B cell (primary cell): ENCODE data around the gene PIK3R3. TPM values are rescaled to one million over a fixed set of nuclear protein-coding genes. Genes with fewer than 3 reads are reported as not detected.

Experiments
- ATAC-seq: fragments of 200-7000 bp; cut with Tn5 transposase; one replicate; pipeline ENCODE4 v1.10.0; 2021; ENCODE audit warnings: low read depth, mild to moderate bottlenecking, moderate number of reproducible peaks, moderate library complexity
- CTCF ChIA-PET: fragments of 350-600 bp; sonication (Branson Sonifier 250); formaldehyde crosslinking; loops from one replicate; lab custom pipeline; 2021; ENCODE audit warnings: antibody characterized with exemption, inconsistent platforms; lab: Charles Lee
- POLR2A ChIA-PET: fragments of 350-600 bp; sonication (Branson Sonifier 250); formaldehyde crosslinking; loops from one replicate; lab custom pipeline; 2021; ENCODE audit warnings: antibody characterized with exemption; lab: Charles Lee
- DNase-seq: peaks from one replicate; pipeline ENCODE4 v3.0.0; 2013
- H2AFZ ChIP-seq: 2 replicates; pipeline ENCODE4 v1.6.1; 2012; ENCODE audit warnings: mild to moderate bottlenecking, low read depth, low read length; ENCODE audit not compliant: insufficient read depth, poor library complexity, severe bottlenecking
- H3K27ac ChIP-seq, 2 donors: 1 replicate in 1 of 2; 2 replicates in 1 of 2; pipeline ENCODE4 v1.5.1; 2012 to 2013; ENCODE audit warnings: low read length in 2 of 2, mild to moderate bottlenecking in 2 of 2, moderate library complexity in 1 of 2
- H3K27me3 ChIP-seq, 4 experiments: fragments of 200-600 bp in 1 of 4; sonication (generic) in 1 of 4; replicated peaks in 1 of 4; 1 replicate in 2 of 4; 2 replicates in 2 of 4; pipeline versions ENCODE4 v1.6.1 to v1.7.0; 2013 to 2016; ENCODE audit warnings: low read length in 3 of 4, mild to moderate bottlenecking in 2 of 4, mixed read lengths in 1 of 4, moderate library complexity in 1 of 4; ENCODE audit not compliant: insufficient read depth in 4 of 4, control insufficient read depth in 3 of 4; ENCODE audit errors: control extremely low read depth in 1 of 4
- H3K36me3 ChIP-seq, 2 experiments: replicated peaks in 1 of 2; 1 replicate in 1 of 2; 2 replicates in 1 of 2; pipeline versions ENCODE4 v1.6.1 to v1.7.1; 2013; ENCODE audit warnings: low read length in 1 of 2; ENCODE audit not compliant: insufficient read depth in 2 of 2, control insufficient read depth in 1 of 2; ENCODE audit errors: control extremely low read depth in 1 of 2, extremely low read depth in 1 of 2
- H3K4me1 ChIP-seq, 2 donors: fragments of 200-600 bp in 1 of 2; sonication (generic) in 1 of 2; 1 replicate in 1 of 2; 2 replicates in 1 of 2; pipeline versions ENCODE4 v1.5.1 to v1.6.1; 2013 to 2017; ENCODE audit warnings: low read length in 2 of 2; ENCODE audit not compliant: control insufficient read depth in 2 of 2, insufficient read depth in 2 of 2
- H3K4me2 ChIP-seq: replicated peaks from 2 replicates; pipeline ENCODE3; 2012; ENCODE audit warnings: mild to moderate bottlenecking, low read depth, low read length; ENCODE audit not compliant: poor library complexity, severe bottlenecking
- H3K4me3 ChIP-seq, 5 experiments: fragments of 200-600 bp in 1 of 5; sonication (generic) in 1 of 5; 1 replicate in 3 of 5; 2 replicates in 2 of 5; pipeline versions ENCODE4 v1.5.1 to v1.7.0; 2011 to 2016; ENCODE audit warnings: low read length in 4 of 5, mild to moderate bottlenecking in 4 of 5, low read depth in 2 of 5, control low read depth in 1 of 5, moderate library complexity in 1 of 5; ENCODE audit not compliant: insufficient read depth in 1 of 5; ENCODE audit errors: control extremely low read depth in 1 of 5, extremely low read depth in 1 of 5
- H3K79me2 ChIP-seq: fragments of 200-600 bp; sonication (generic); one replicate; pipeline ENCODE4 v1.6.0; 2016; ENCODE audit warnings: low read length; ENCODE audit not compliant: control insufficient read depth, insufficient read depth
- H3K9ac ChIP-seq: fragments of 200-600 bp; sonication (generic); 2 replicates; pipeline ENCODE4 v1.6.1; 2017; ENCODE audit warnings: mild to moderate bottlenecking, low read length, moderate library complexity
- H3K9me3 ChIP-seq, 3 donors: one replicate each; pipeline versions ENCODE4 v1.6.1 to v1.7.1; 2013; ENCODE audit warnings: low read length in 2 of 3; ENCODE audit not compliant: control insufficient read depth in 2 of 3, insufficient read depth in 1 of 3; ENCODE audit errors: control extremely low read depth in 1 of 3
- H4K20me1 ChIP-seq: 2 replicates; pipeline ENCODE4 v1.6.0; 2012; ENCODE audit warnings: mild to moderate bottlenecking, low read length; ENCODE audit not compliant: insufficient read depth, control insufficient read depth, poor library complexity, severe bottlenecking
- H3K27ac Mint-ChIP-seq: one replicate; pipeline ENCODE4 v1.8.0; 2021; ENCODE audit warnings: mixed read lengths
- H3K27me3 Mint-ChIP-seq: one replicate; pipeline ENCODE4 v1.8.0; 2021; ENCODE audit warnings: mixed read lengths
- H3K4me1 Mint-ChIP-seq: one replicate; pipeline ENCODE4 v1.8.0; 2021; ENCODE audit warnings: mixed read lengths
- H3K4me3 Mint-ChIP-seq: one replicate; pipeline ENCODE4 v1.8.0; 2021; ENCODE audit warnings: mixed read lengths
- H3K9me3 Mint-ChIP-seq: one replicate; pipeline ENCODE4 v1.8.0; 2022; ENCODE audit warnings: mixed read lengths; ENCODE audit not compliant: insufficient read depth
- EZH2 ChIP-seq: IDR thresholded peaks from 2 replicates; pipeline ENCODE4 v1.6.1; 2012; ENCODE audit warnings: borderline replicate concordance, low read depth, mild to moderate bottlenecking, moderate library complexity, low read length; ENCODE audit not compliant: insufficient read depth, poor library complexity, severe bottlenecking
- WGBS: methylation state at CpG from one replicate; pipeline ENCODE4 v1.1.5; 2013; ENCODE audit warnings: missing lambda C conversion rate; ENCODE audit not compliant: insufficient coverage; 5-methylcytosine and 5-hydroxymethylcytosine counted together
- intact Hi-C: fragments of 100-400 bp; cut with micrococcal nuclease; formaldehyde crosslinking; loops from one replicate; pipeline ENCODE4 v1.10.0; 2022
- polyA plus RNA-seq: library from polyadenylated mRNA; depleted of rRNA; stranded (reverse); fragments of >200 nt; gene quantifications from 2 replicates; pipeline ENCODE4 v1.2.3, GENCODE V29; 2012
- total RNA-seq, 2 donors: library from RNA; stranded (reverse); fragments of 120-200 nt in 1 of 2; gene quantifications; 1 replicate in 1 of 2; 2 replicates in 1 of 2; pipeline versions ENCODE4 v1.2.3 to v1.2.4, GENCODE V29; 2013 to 2022
- TF ChIP-seq, protein P1 (sequence below): fragments of 200-600 bp; IDR thresholded peaks from one replicate; pipeline ENCODE4 v1.8.0; 2022; ENCODE audit warnings: antibody characterized with exemption, mild to moderate bottlenecking

The PIK3R3 gene
- total and polyA plus RNA-seq, 2 donors (not counting 1 experiment from before 2014, with no cell fraction given), result 0.06 to 0.17 TPM

DNA sequence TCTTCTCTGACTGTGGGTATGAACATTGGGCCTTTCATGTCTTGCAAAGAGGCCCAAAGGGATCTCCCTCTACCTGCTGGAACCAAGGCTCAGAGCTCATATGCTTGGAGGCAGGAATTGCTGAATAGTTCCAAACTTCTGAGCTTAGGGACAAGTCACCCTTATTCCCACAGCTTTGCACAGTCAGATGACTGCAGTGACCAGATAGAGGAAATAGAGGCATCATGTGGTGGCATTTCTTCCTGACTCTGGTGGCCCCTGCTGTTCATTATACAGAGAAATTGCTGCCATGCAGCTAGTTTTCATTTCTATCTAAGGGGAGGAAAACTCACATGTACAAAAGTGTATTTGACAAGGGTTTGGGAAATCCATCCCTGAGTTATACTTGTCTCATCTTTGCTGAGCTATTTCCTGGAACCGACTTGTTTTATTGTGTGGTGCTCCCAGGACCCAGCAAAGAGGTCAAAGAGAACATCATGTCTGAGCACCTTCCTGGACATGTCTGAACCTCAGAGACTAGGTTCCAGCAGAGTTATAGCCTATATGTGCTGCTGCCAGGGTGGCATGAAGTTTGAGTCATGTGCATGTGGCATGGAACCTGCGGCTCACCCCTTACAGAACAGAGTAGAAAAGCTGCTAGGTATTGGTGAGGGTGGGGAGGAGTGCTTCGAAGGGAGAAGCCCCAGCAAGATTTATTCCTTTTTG lies 131.2 kb downstream of the PIK3R3 start:
- 95% methylated on average over 1 of the region's 3 CpGs for WGBS
- no peaks in the 10 kb centered on the region for H3K27me3 ChIP-seq
- Mint-ChIP-seq H3K4me3 (no peak overlapping the region), H3K27me3 (no peaks in the 10 kb centered on the region), H3K27ac (no peak overlapping the region), H3K9me3 (no peaks in the 10 kb centered on the region), H3K4me1 (no peaks in the 10 kb centered on the region)
- DNase-seq (no peak), ATAC-seq (no peak)
- no peak overlapping the region for H3K27ac ChIP-seq
- no peak overlapping the region for H2AFZ ChIP-seq
- H3K79me2 ChIP-seq, result no peaks in the 10 kb centered on the region
- no peaks in the 10 kb centered on the region for H3K9me3 ChIP-seq
- H3K4me2 ChIP-seq, result no peak overlapping the region
- CTCF ChIA-PET, result no interaction called here
- no peak for TF ChIP-seq EZH2
- TF ChIP-seq, protein P1, sequence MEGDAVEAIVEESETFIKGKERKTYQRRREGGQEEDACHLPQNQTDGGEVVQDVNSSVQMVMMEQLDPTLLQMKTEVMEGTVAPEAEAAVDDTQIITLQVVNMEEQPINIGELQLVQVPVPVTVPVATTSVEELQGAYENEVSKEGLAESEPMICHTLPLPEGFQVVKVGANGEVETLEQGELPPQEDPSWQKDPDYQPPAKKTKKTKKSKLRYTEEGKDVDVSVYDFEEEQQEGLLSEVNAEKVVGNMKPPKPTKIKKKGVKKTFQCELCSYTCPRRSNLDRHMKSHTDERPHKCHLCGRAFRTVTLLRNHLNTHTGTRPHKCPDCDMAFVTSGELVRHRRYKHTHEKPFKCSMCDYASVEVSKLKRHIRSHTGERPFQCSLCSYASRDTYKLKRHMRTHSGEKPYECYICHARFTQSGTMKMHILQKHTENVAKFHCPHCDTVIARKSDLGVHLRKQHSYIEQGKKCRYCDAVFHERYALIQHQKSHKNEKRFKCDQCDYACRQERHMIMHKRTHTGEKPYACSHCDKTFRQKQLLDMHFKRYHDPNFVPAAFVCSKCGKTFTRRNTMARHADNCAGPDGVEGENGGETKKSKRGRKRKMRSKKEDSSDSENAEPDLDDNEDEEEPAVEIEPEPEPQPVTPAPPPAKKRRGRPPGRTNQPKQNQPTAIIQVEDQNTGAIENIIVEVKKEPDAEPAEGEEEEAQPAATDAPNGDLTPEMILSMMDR, result no peak
- POLR2A ChIA-PET, result no interaction called here
- no peaks in the 10 kb centered on the region for H3K36me3 ChIP-seq
- no peaks in the 10 kb centered on the region for H3K4me1 ChIP-seq
- H3K4me3 ChIP-seq, result no peak overlapping the region
- intact Hi-C loops, result no loop called here
- H3K9ac ChIP-seq, result no peak overlapping the region
- no peaks in the 10 kb centered on the region for H4K20me1 ChIP-seq

DNA sequence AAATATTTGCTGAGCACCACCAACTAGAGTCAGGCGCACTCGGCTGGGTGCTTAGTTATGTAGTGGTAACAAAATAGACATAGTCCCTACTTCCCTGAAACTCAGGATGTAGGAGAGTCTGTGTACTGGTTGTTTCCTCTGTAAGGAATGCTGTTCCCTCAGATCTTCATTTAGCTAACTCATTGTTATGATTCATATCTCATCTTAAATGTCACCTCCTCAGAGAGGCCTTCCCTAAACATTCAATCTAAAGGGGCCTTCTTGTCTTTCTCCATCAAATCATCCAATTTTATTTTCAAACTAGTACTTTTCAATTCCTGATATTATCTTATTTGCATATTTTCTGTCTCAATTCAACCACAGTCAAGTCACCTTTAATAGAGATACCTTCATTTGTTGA lies 132.9 kb downstream of the PIK3R3 start:
- Mint-ChIP-seq H3K4me3 (no peak overlapping the region), H3K4me1 (no peaks in the 10 kb centered on the region), H3K27me3 (no peaks in the 10 kb centered on the region), H3K9me3 (no peaks in the 10 kb centered on the region), H3K27ac (no peak overlapping the region)
- Histone ChIP-seq H3K27me3 (no peaks in the 10 kb centered on the region), H4K20me1 (no peaks in the 10 kb centered on the region), H3K79me2 (no peaks in the 10 kb centered on the region), H3K4me3 (no peak overlapping the region), H3K4me2 (no peak overlapping the region), H3K4me1 (no peaks in the 10 kb centered on the region), H3K9me3 (no peaks in the 10 kb centered on the region), H3K9ac (no peak overlapping the region), H3K36me3 (no peaks in the 10 kb centered on the region), H3K27ac (no peak overlapping the region), H2AFZ (no peak overlapping the region)
- ChIA-PET CTCF (no interaction called here), POLR2A (no interaction called here)
- intact Hi-C loops, result no loop called here
- TF ChIP-seq, protein P1, result no peak
- no peak for TF ChIP-seq EZH2
- WGBS, result no CpG with 5 or more reads among the region's 2 CpGs
- ATAC-seq (no peak), DNase-seq (no peak)
